Keratinocyte (primary cell): ENCODE results near the gene TEKT5. TPM values are rescaled to one million over a fixed set of nuclear protein-coding genes. Genes with fewer than 3 reads are reported as not detected.

Experiments
- DNase-seq: peaks from one replicate; pipeline ENCODE4 v3.0.0-alpha.2; 2011; ENCODE audit warnings: low read depth, missing footprints, low spot score
- FAIRE-seq: peaks from 2 replicates; lab custom pipeline; 2011; peaks lifted over from hg19 to GRCh38; lab: Jason Lieb, UNC
- H2AFZ ChIP-seq: 2 replicates; pipeline ENCODE4 v1.6.0; 2012; ENCODE audit warnings: low read length, control low read depth, inconsistent platforms; ENCODE audit not compliant: control insufficient read depth
- H3K27ac ChIP-seq: 2 replicates; pipeline ENCODE4 v1.5.1; 2011; ENCODE audit warnings: low read length; ENCODE audit not compliant: control insufficient read depth, insufficient read depth
- H3K27me3 ChIP-seq: 3 replicates; pipeline ENCODE4 v1.6.0; 2011; ENCODE audit warnings: low read length; ENCODE audit not compliant: control insufficient read depth, insufficient read depth; ENCODE audit errors: extremely low read depth
- H3K36me3 ChIP-seq, 2 experiments: 2 replicates in 1 of 2; 3 replicates in 1 of 2; pipeline ENCODE4 v1.5.1; 2011; ENCODE audit warnings: low read length in 2 of 2, mild to moderate bottlenecking in 1 of 2; ENCODE audit not compliant: control insufficient read depth in 2 of 2, insufficient read depth in 2 of 2; ENCODE audit errors: extremely low read depth in 1 of 2
- H3K4me1 ChIP-seq: 3 replicates; pipeline ENCODE4 v1.5.1; 2011; ENCODE audit warnings: low read length; ENCODE audit not compliant: control insufficient read depth, insufficient read depth; ENCODE audit errors: extremely low read depth
- H3K4me2 ChIP-seq: 3 replicates; pipeline ENCODE4 v1.6.0; 2011; ENCODE audit warnings: low read depth, low read length; ENCODE audit not compliant: control insufficient read depth, insufficient read depth; ENCODE audit errors: extremely low read depth
- H3K4me3 ChIP-seq, 3 experiments: fragments of 200-600 bp in 1 of 3; sonication (generic) in 1 of 3; 2 replicates in 2 of 3; 3 replicates in 1 of 3; pipeline ENCODE4 v1.5.1; 2011 to 2016; ENCODE audit warnings: low read length in 3 of 3, mild to moderate bottlenecking in 3 of 3, control low read depth in 2 of 3, inconsistent platforms in 1 of 3, low read depth in 1 of 3, mixed read lengths in 1 of 3, mixed run types in 1 of 3, moderate library complexity in 1 of 3; ENCODE audit not compliant: control insufficient read depth in 2 of 3, insufficient read depth in 2 of 3; ENCODE audit errors: extremely low read depth in 1 of 3
- H3K79me2 ChIP-seq: 2 replicates; pipeline ENCODE4 v1.6.0; 2012; ENCODE audit warnings: low read length; ENCODE audit not compliant: control insufficient read depth, insufficient read depth
- H3K9ac ChIP-seq: 3 replicates; pipeline ENCODE4 v1.6.0; 2011; ENCODE audit warnings: low read length; ENCODE audit not compliant: control insufficient read depth, insufficient read depth; ENCODE audit errors: extremely low read depth
- H3K9me1 ChIP-seq: 3 replicates; pipeline ENCODE4 v1.6.0; 2011; ENCODE audit warnings: low read length; ENCODE audit not compliant: control insufficient read depth, insufficient read depth; ENCODE audit errors: extremely low read depth
- H3K9me3 ChIP-seq: 2 replicates; pipeline ENCODE4 v1.5.1; 2012; ENCODE audit warnings: low read depth, low read length; ENCODE audit not compliant: control insufficient read depth
- H4K20me1 ChIP-seq: 3 replicates; pipeline ENCODE4 v1.6.0; 2011; ENCODE audit warnings: low read length; ENCODE audit not compliant: control insufficient read depth, insufficient read depth; ENCODE audit errors: extremely low read depth
- CTCF ChIP-seq, 3 experiments: IDR thresholded peaks in 1 of 3; conservative IDR thresholded peaks in 1 of 3; optimal IDR thresholded peaks in 1 of 3; 2 replicates in 2 of 3; 3 replicates in 1 of 3; pipeline versions ENCODE3 to v1.5.1; 2011; ENCODE audit warnings: low read length in 3 of 3, mild to moderate bottlenecking in 3 of 3, moderate library complexity in 2 of 3, control low read depth in 1 of 3, inconsistent platforms in 1 of 3; ENCODE audit not compliant: insufficient read depth in 2 of 3; ENCODE audit errors: extremely low read depth in 1 of 3
- EZH2 ChIP-seq: IDR thresholded peaks from one replicate; pipeline ENCODE4 v1.6.1; 2012; ENCODE audit warnings: inconsistent platforms, mild to moderate bottlenecking, low read length, moderate library complexity
- dilution Hi-C: fragments of 300-500 bp; cut with MboI; formaldehyde crosslinking; loops from one replicate; pipeline ENCODE4 v1.7.0; 2020; ENCODE audit warnings: low sequenced_read_pairs; ENCODE audit not compliant: extremely low pct_ligation_motif_present
- polyA plus RNA-seq, 5 experiments: library from polyadenylated mRNA; depleted of rRNA in 3 of 5; stranded (reverse) in 3 of 5; stranded (forward) in 1 of 5; unstranded in 1 of 5; fragments of >200 nt; gene quantifications; 1 replicate in 1 of 5; 2 replicates in 3 of 5; 3 replicates in 1 of 5; pipeline versions ENCODE4 v1.2.1 to v1.2.3, GENCODE V29; 2011 to 2012; ENCODE audit warnings: missing spikeins in 2 of 5, low read depth in 1 of 5, low replicate concordance in 1 of 5

Gene TEKT5
- polyA plus RNA-seq, 1 donor (not counting 4 experiments of a cell fraction or from before 2014, with no cell fraction given) = not detected

- TF ChIP-seq CTCF (optimal IDR thresholded peaks at IDR 0.05 in 1 of 3, IDR thresholded peaks at IDR 0.05 in 1 of 3, conservative IDR thresholded peaks at IDR 0.05 in 1 of 3; ENCODE audit: extremely low read depth in 1 of 3, insufficient read depth in 2 of 3, low read length in 3 of 3) = no peak
- no peaks in the 10 kb centered on the region for H3K79me2 ChIP-seq
- H3K4me1 ChIP-seq = no peaks in the 10 kb centered on the region
- no peak for FAIRE-seq
- no peaks in the 10 kb centered on the region for H3K27me3 ChIP-seq
- no peaks in the 10 kb centered on the region for H3K9me1 ChIP-seq
- H2AFZ ChIP-seq = no peak overlapping the region
- H3K27ac ChIP-seq = no peak overlapping the region
- H4K20me1 ChIP-seq = no peaks in the 10 kb centered on the region
- H3K4me2 ChIP-seq = no peak overlapping the region
- H3K36me3 ChIP-seq = no peaks in the 10 kb centered on the region
- DNase-seq = no peak
- H3K9me3 ChIP-seq = no peaks in the 10 kb centered on the region
- no peak overlapping the region for H3K9ac ChIP-seq
- no peak overlapping the region for H3K4me3 ChIP-seq
- dilution Hi-C loops = no loop called here
Measured at GRCh38 chr16:10663744-10664143, 31.0 kb downstream of the TEKT5 start.

- Histone ChIP-seq H3K9ac (no peak overlapping the region), H3K27ac (no peak overlapping the region), H3K4me3 (no peak overlapping the region), H3K79me2 (no peaks in the 10 kb centered on the region), H3K27me3 (no peaks in the 10 kb centered on the region), H3K9me3 (no peaks in the 10 kb centered on the region), H2AFZ (no peak overlapping the region), H4K20me1 (no peaks in the 10 kb centered on the region), H3K36me3 (no peaks in the 10 kb centered on the region), H3K9me1 (no peaks in the 10 kb centered on the region), H3K4me2 (no peak overlapping the region), H3K4me1 (no peaks in the 10 kb centered on the region)
- dilution Hi-C loops = no loop called here
- FAIRE-seq (no peak), DNase-seq (no peak)
- TF ChIP-seq EZH2 (no peak), CTCF (optimal IDR thresholded peaks at IDR 0.05 in 1 of 3, IDR thresholded peaks at IDR 0.05 in 1 of 3, conservative IDR thresholded peaks at IDR 0.05 in 1 of 3; ENCODE audit: extremely low read depth in 1 of 3, insufficient read depth in 2 of 3, low read length in 3 of 3) (no peak)
Measured at GRCh38 chr16:10663146-10663545, 31.6 kb downstream of the TEKT5 start.
